CD14-positive monocyte (primary cell): ENCODE results near the gene TIRAP. TPM values are rescaled to one million over a fixed set of nuclear protein-coding genes. Genes with fewer than 3 reads are reported as not detected.

Source experiments
- DNase-seq, 3 donors: peaks; one replicate each; pipeline ENCODE4 v3.0.0-alpha.2; 2011 to 2022
- H2AFZ ChIP-seq: 2 replicates; pipeline ENCODE4 v1.6.0; 2012; ENCODE audit warnings: mild to moderate bottlenecking, low read depth, low read length, inconsistent platforms; ENCODE audit not compliant: insufficient read depth, poor library complexity, severe bottlenecking
- H3K27ac ChIP-seq, 2 donors: 1 replicate in 1 of 2; 2 replicates in 1 of 2; pipeline ENCODE4 v1.5.1; 2012 to 2013; ENCODE audit warnings: low read length in 2 of 2, control low read depth in 1 of 2, inconsistent platforms in 1 of 2, low read depth in 1 of 2, mild to moderate bottlenecking in 1 of 2
- H3K27me3 ChIP-seq, 2 donors: one replicate each; pipeline versions ENCODE4 v1.6.0 to v1.6.1; 2011 to 2013; ENCODE audit warnings: low read length in 2 of 2; ENCODE audit not compliant: control insufficient read depth in 2 of 2, insufficient read depth in 2 of 2
- H3K36me3 ChIP-seq, 2 donors: replicated peaks in 1 of 2; 1 replicate in 1 of 2; 2 replicates in 1 of 2; pipeline versions ENCODE4 v1.5.1 to v1.6.1; 2012 to 2013; ENCODE audit warnings: low read length in 2 of 2, control low read depth in 1 of 2, inconsistent platforms in 1 of 2, mild to moderate bottlenecking in 1 of 2; ENCODE audit not compliant: insufficient read depth in 2 of 2, control insufficient read depth in 1 of 2
- H3K4me1 ChIP-seq, 2 donors: 1 replicate in 1 of 2; 2 replicates in 1 of 2; pipeline versions ENCODE4 v1.5.1 to v1.6.1; 2012 to 2013; ENCODE audit warnings: low read length in 2 of 2, control low read depth in 1 of 2, inconsistent platforms in 1 of 2, mild to moderate bottlenecking in 1 of 2, moderate library complexity in 1 of 2; ENCODE audit not compliant: insufficient read depth in 2 of 2, control insufficient read depth in 1 of 2
- H3K4me2 ChIP-seq: replicated peaks from 2 replicates; pipeline ENCODE3; 2012; ENCODE audit warnings: low read length, moderate library complexity, mild to moderate bottlenecking; ENCODE audit not compliant: poor library complexity, severe bottlenecking; ENCODE audit errors: extremely low read depth
- H3K4me3 ChIP-seq, 3 experiments: fragments of 200-600 bp in 1 of 3; sonication (generic) in 1 of 3; replicated peaks in 1 of 3; 1 replicate in 2 of 3; 2 replicates in 1 of 3; pipeline ENCODE4 v1.5.1; 2011 to 2013; ENCODE audit warnings: low read length in 3 of 3, mild to moderate bottlenecking in 3 of 3, control low read depth in 2 of 3, low read depth in 2 of 3, inconsistent platforms in 1 of 3, moderate library complexity in 1 of 3
- H3K79me2 ChIP-seq: 2 replicates; pipeline ENCODE4 v1.6.0; 2012; ENCODE audit warnings: mild to moderate bottlenecking, control low read depth, inconsistent platforms, low read length, moderate library complexity; ENCODE audit not compliant: insufficient read depth
- H3K9ac ChIP-seq: 2 replicates; pipeline ENCODE4 v1.6.0; 2017; ENCODE audit warnings: low read length, mild to moderate bottlenecking; ENCODE audit not compliant: insufficient read depth, poor library complexity, severe bottlenecking
- H3K9me3 ChIP-seq, 2 donors: replicated peaks in 1 of 2; 1 replicate in 1 of 2; 2 replicates in 1 of 2; pipeline versions ENCODE4 v1.5.1 to v1.6.1; 2012 to 2013; ENCODE audit warnings: low read length in 2 of 2, control low read depth in 1 of 2; ENCODE audit not compliant: control insufficient read depth in 1 of 2, insufficient read depth in 1 of 2
- H4K20me1 ChIP-seq: 2 replicates; pipeline ENCODE4 v1.6.0; 2012; ENCODE audit warnings: mild to moderate bottlenecking, low read length, control low read depth, moderate library complexity; ENCODE audit not compliant: insufficient read depth
- H3K27ac Mint-ChIP-seq, 7 donors: one replicate each; pipeline ENCODE4 v1.8.0; 2020; ENCODE audit warnings: mild to moderate bottlenecking in 7 of 7, mixed read lengths in 7 of 7, moderate library complexity in 6 of 7, inconsistent platforms in 2 of 7
- H3K27me3 Mint-ChIP-seq, 3 donors: one replicate each; pipeline ENCODE4 v1.8.0; 2021 to 2022; ENCODE audit warnings: low read depth in 3 of 3, mild to moderate bottlenecking in 3 of 3, mixed read lengths in 3 of 3, moderate library complexity in 3 of 3, inconsistent platforms in 1 of 3
- H3K36me3 Mint-ChIP-seq, 2 donors: one replicate each; pipeline ENCODE4 v1.8.0; 2020; ENCODE audit warnings: mixed read lengths in 2 of 2, inconsistent platforms in 1 of 2, mild to moderate bottlenecking in 1 of 2
- H3K4me1 Mint-ChIP-seq: one replicate; pipeline ENCODE4 v1.8.0; 2020; ENCODE audit warnings: mild to moderate bottlenecking, mixed read lengths
- H3K4me3 Mint-ChIP-seq, 2 donors: one replicate each; pipeline ENCODE4 v1.8.0; 2020; ENCODE audit warnings: mild to moderate bottlenecking in 2 of 2, mixed read lengths in 2 of 2, moderate library complexity in 1 of 2
- H3K9me3 Mint-ChIP-seq, 7 donors: one replicate each; pipeline ENCODE4 v1.8.0; 2020 to 2022; ENCODE audit warnings: mixed read lengths in 7 of 7, mild to moderate bottlenecking in 6 of 7, moderate library complexity in 6 of 7, inconsistent platforms in 2 of 7
- CTCF ChIP-seq: fragments of 200-600 bp; IDR thresholded peaks from one replicate; pipeline ENCODE4 v1.8.0; 2022; ENCODE audit warnings: antibody characterized with exemption, mild to moderate bottlenecking
- WGBS: methylation state at CpG from one replicate; pipeline ENCODE4 v1.1.5; 2013; ENCODE audit warnings: missing lambda C conversion rate; ENCODE audit not compliant: insufficient coverage; 5-methylcytosine and 5-hydroxymethylcytosine counted together
- intact Hi-C, 2 donors: fragments of 100-400 bp; cut with micrococcal nuclease; formaldehyde crosslinking; loops; one replicate each; pipeline versions ENCODE4 v1.15.0 to v1.15.1; 2023
- polyA minus RNA-seq: library from RNA; depleted of rRNA, polyadenylated mRNA; stranded (reverse); fragments of >200 nt; gene quantifications from 2 replicates; pipeline ENCODE4 v1.2.3, GENCODE V29; 2012
- polyA plus RNA-seq, 3 donors: library from polyadenylated mRNA; depleted of rRNA in 1 of 3; unstranded in 2 of 3; stranded (reverse) in 1 of 3; fragments of 300-500 nt in 2 of 3; fragments of >200 nt in 1 of 3; fragmentation: Illumina TruSeq in 2 of 3; gene quantifications; 1 replicate in 2 of 3; 2 replicates in 1 of 3; pipeline ENCODE4 v1.2.3, GENCODE V29; 2012 to 2021
- total RNA-seq, 12 experiments: library from RNA in 1 of 12; stranded (reverse) in 1 of 12; fragments of 120-200 nt in 1 of 12; gene quantifications; one replicate each; pipeline ENCODE4 v1.2.4 and lab custom pipeline; 2013 to 2026; ENCODE audit warnings: mixed read lengths in 6 of 12, inconsistent platforms in 1 of 12

TIRAP gene
- 8.8 TPM for total RNA-seq (2013)
- polyA plus RNA-seq (10 to 100 TPM in 2 of 3 donors, 1 to 10 TPM in 1; 7.0 to 13.8 (median 11.1) TPM), polyA minus RNA-seq (11.8 and 19.7 TPM in 2 replicates), total RNA-seq (lab: John Stamatoyannopoulos, UW) (2.6 to 8.5 (median 6.2) reads per million in 11 experiments)

- Histone ChIP-seq H3K4me3 (peak within 1 kb of the TSS; percentile 70 to 85 (median 83)), H3K9me3 (no peaks in the 10 kb centered on the region), H3K36me3 (peaks cover 5 to 16% of the 10 kb centered on the region in 2 donors), H3K27me3 (no peaks in the 10 kb centered on the region), H3K4me2 (peak within 1 kb of the TSS; percentile 80), H2AFZ (peak within 1 kb of the TSS; percentile 72), H3K79me2 (peaks cover 61% of the 10 kb centered on the region), H3K27ac (peak within 1 kb of the TSS; percentile 93 to 96), H4K20me1 (peaks cover 26% of the 10 kb centered on the region), H3K4me1 (peaks cover 49 to 60% of the 10 kb centered on the region in 2 donors), H3K9ac (peak within 1 kb of the TSS; percentile 89)
- Mint-ChIP-seq H3K4me3 (peak within 1 kb of the TSS; percentile 97), H3K27me3 (peaks cover 0 to 3% (median 2%) of the 10 kb centered on the region in 3 donors), H3K4me1 (peaks cover 57% of the 10 kb centered on the region), H3K9me3 (peaks cover 0 to 2% (median 0%) of the 10 kb centered on the region in 7 donors), H3K36me3 (peaks cover 16 to 20% of the 10 kb centered on the region in 2 donors), H3K27ac (peak within 1 kb of the TSS; percentile 98 to 99 (median 99))
- DNase-seq, result peak; percentile 79 to 82 (median 79)
- WGBS, result under 1% methylated on average over 73 of the region's 82 CpGs
- no peak for TF ChIP-seq CTCF
- intact Hi-C loops, result no loop called here
Measured at GRCh38 chr11:126282736-126283591, at the start of gene TIRAP. Gene TIRAP, plus strand, starts transcription at chr11:126283093. Its CDS starts 7,802 bp downstream, at chr11:126290895.

GRCh38 chr11:126233391-126233790 lies 49.5 kb upstream of the TIRAP start:
- no peaks in the 10 kb centered on the region for H3K4me1 Mint-ChIP-seq
- Histone ChIP-seq H3K4me1 (no peaks in the 10 kb centered on the region), H3K9ac (no peak overlapping the region), H3K36me3 (peaks cover 44 to 65% of the 10 kb centered on the region in 2 donors), H4K20me1 (peaks cover 10% of the 10 kb centered on the region), H3K79me2 (peaks cover 5% of the 10 kb centered on the region), H3K27me3 (no peaks in the 10 kb centered on the region), H3K4me2 (no peak overlapping the region), H3K4me3 (no peak overlapping the region), H3K9me3 (no peaks in the 10 kb centered on the region), H3K27ac (no peak overlapping the region), H2AFZ (no peak overlapping the region)
- TF ChIP-seq CTCF, result no peak
- no peak overlapping the region for H3K4me3 Mint-ChIP-seq
- H3K27ac Mint-ChIP-seq, result no peak overlapping the region
- intact Hi-C loops, result no loop called here
- H3K27me3 Mint-ChIP-seq, result no peaks in the 10 kb centered on the region
- H3K9me3 Mint-ChIP-seq, result no peaks in the 10 kb centered on the region
- no CpG with 5 or more reads among the region's 4 CpGs for WGBS
- no peak for DNase-seq
- peaks cover 50 to 62% of the 10 kb centered on the region in 2 donors for H3K36me3 Mint-ChIP-seq
